NCI-H2107 (cell line): Measurements from ENCODE around the gene LDLRAD4.

ENCODE experiments used
- DNase-seq: peaks from one replicate; lab custom pipeline; 2025; lab: John Stamatoyannopoulos, UW

LDLRAD4 gene

DNA sequence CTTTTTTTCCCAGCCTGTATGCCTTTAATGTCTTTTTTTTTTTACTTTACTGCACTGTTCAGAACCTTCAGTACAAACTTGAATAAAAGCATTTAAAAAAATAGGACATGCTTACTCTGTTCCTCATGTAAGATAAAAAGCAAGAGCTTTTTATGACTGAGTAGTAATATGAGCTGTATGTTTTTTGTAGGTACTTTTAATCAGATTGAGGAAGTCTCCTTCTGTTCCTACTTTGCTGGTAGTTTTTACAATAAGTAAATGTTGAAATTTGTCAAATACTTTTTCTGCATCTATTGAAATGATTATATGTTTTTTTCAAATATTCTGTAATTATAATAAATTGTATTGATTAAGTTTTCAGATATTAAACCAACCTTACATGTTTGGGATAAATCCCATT is 318.0 kb downstream of the LDLRAD4 start:
- no peak for DNase-seq

DNA sequence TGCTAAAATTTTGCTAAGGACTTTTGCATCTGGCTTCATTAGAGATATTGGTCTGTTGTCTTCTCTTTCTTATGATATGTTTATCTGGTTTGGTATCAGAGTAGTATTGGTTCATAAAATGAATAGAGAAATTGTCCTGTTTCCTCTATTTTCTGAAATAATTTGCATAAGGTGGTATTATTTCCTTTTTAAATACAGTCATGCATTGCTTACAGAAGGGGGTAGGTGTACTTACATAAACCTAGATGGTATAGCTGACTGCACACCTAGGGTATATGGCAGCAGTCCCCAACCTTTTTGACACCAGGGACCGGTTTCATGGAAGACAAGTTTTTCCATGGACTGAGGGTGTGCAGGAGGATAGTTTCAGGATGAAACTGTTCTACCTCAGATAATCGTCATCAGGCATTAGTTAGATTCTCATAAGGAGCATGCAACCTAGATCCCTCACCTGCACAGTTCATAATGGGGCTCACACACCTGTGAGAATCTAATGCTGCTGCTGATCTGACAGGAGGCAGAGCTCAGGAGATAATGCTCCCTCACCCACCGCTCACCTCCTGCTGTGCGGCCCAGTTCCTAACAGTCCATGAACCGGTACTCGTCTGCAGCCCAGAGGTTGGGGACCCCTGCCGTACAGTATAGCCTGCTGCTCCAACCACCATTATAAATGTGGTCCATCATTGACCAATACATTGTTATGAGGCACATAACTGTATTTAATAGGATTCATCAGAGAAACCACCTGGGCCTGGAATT is 318.6 kb downstream of the LDLRAD4 start:
- DNase-seq = no peak

DNA sequence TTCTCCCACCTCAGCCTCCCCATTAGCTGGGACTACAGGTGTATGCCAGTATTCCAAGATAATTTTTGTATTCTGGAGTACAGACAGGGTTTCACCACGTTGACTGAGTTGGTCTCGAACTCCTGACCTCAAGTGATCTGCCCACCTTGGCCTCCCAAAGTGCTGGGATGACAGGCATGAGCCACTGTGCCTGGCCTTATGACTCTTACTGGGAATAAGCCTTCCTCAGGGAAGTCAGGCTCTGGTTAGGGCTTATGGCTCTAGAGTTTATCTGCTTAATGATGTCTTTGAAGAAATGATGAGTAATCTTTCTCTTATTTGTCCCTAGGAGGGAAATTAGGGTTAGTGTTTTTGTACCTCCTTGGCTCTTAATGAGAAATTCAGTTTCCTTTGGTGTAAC is 320.1 kb downstream of the LDLRAD4 start:
- DNase-seq = no peak

GRCh38 chr18:13539050-13539449 is 320.5 kb downstream of the LDLRAD4 start:
- DNase-seq = no peak

- no peak for DNase-seq
Observed at GRCh38 chr18:13539843-13540476, 321.4 kb downstream of the LDLRAD4 start.

GRCh38 chr18:13540477-13541182 is 322.1 kb downstream of the LDLRAD4 start:
- DNase-seq = no peak

DNA sequence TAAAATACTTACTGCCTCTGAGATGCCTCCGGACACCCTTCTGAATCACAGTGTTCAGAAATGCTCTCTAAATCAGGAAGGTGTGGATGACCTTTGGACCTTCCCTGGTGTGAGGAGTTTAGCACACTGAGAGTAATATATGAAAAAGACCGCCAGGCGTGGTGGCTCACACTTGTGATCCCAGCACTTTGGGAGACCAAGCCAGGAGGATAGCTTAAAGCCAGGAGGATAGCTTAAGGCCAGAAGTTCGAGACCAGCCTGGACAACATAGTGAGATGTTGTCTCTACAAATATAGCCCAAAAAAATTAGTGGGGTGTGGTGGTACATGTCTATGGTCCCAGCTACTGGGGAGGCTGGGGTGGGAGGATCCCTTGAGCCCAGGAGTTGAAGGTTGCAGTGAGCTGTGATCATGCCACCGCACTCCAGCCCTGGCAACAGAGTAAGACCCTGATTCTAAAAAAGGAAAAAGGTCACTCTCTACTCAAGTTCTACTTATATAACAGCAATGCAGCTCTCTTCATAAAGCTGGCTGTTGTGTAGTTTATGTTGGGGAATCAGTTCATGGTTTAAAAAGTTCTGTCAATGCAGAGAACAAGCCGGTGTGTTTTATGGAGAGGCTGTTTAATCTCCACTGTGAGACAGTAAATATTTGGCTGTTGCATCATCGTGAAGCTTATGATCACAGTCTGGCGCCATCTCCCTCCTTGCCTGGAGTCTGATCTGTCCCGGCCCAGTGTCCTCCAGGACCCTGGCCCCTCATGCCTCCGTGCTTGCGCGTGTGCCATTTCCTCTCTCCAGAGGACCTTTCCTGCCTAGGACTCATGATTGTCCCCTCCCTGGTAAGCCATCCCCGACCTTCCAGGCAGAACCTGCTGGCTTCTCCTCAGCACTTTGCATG is 323.3 kb downstream of the LDLRAD4 start:
- no peak for DNase-seq

GRCh38 chr18:13542520-13542847 is 323.9 kb downstream of the LDLRAD4 start:
- no peak for DNase-seq

DNA sequence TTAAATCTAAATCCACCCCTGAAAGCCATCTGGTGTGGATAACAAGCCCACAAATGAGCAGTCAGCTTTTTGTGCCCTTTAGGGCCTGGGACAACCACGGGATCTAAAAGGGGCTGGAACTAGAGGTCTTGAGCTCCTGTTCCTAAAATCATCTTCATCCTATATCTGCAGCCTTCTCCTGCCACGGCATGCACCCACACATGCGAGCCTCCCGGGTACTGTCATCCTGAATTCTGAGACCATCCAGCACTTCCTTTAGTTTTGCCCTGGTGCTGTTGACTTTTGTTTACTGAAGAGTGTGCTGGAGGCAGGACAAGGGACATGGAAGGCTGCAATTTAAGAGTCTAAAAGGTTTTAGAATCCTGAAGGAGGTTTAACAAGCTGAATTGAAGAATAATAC is 324.6 kb downstream of the LDLRAD4 start:
- DNase-seq = no peak

GRCh38 chr18:13543811-13544732 is 325.5 kb downstream of the LDLRAD4 start:
- DNase-seq = no peak

DNA sequence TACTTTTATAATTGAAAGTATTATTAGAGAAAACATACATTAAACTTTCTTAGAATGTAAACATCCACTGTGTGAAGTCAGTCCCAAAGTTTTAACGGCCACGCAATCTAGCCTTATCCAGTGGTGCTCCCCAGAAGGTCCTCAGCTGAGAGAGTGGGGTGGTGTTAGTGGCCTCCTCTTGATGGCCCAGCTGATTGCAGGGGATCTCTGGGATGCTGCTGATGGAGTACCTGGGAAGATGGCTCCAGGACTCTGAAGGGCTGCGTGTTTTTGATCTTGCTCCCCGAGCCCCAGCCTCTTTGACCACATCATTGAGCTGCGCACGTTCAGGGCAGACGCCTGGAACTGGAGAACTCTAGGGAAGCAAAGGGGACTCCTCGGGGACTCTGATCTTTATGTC is 326.4 kb downstream of the LDLRAD4 start:
- no peak for DNase-seq

- DNase-seq = no peak
Observed at GRCh38 chr18:13545514-13545913, 327.0 kb downstream of the LDLRAD4 start.

DNA sequence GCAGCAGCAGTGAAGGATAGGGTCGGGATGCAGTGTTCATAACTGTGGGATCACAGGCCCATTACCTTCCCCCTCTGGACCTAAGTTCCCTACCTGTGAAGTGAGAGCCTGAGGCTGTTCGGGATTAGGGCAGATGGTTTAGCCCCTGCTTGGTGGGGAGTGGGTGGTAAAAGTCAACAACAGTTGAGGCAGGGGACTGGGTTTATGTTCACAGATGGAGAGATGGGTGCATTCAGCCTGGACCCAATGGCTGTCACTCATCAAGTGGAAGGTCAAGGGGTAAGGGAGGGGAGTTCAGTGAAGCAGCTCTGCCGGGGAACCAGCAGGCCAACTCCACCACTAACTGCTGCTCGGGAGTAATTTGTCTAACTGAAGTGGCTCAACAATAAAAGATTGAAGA is 327.4 kb downstream of the LDLRAD4 start:
- no peak for DNase-seq

DNA sequence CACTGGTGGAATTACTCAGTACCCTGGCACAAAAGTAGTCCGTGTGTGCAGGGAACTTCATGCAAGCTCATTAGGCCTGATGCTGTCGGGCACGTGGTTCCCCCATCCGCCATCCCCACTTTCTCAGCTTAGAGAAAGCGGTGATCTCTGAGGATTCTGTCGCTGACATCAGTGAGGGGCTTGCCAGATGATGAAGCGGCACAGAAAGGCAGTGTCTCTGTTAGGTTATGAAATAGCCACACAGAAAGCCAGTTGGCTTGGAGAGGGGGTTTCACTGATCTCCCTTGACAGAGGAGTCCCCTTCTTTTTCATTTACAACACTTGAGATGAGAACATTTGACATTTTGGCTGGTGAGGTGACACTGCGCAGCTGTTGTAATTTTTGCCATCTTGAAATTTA is 328.1 kb downstream of the LDLRAD4 start:
- DNase-seq = no peak

DNA sequence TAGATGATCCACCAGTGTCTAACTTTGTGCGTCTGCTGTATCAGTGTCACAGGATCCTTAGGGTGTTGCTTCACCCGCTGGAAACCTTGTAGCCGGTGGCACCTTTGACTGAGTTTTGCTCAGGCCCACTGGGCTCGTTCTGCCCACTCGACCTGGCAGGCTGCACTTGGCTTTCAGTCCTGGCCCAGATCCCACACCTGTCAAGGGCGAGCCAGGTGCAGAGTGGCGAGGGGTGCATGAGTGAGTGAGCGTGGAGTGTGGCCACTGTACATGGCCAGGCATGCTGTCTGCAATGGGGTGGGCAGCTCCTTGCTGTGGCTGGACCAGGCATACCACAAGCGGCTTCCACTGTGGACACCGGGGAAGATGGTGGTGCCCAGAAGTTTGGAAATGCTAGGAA is 328.8 kb downstream of the LDLRAD4 start:
- DNase-seq = no peak

GRCh38 chr18:13548106-13548819 is 329.7 kb downstream of the LDLRAD4 start:
- no peak for DNase-seq

GRCh38 chr18:13548966-13549879 is 330.7 kb downstream of the LDLRAD4 start:
- no peak for DNase-seq

DNA sequence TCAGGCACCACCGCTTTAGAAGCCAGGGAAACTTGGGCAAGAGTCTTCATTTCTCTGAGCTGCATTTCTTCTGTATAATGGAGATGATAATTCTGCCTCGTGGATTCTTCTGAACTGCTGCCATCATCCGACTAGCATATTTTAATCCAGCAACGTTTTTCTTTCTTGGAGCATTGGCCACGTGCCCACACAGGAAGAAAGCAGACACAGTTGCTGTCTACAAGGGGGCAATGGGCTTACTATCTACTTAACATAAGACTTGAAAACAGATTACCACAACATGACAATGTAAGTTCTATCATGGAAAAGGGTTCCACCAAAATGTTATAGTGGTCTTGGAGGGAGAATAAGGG is 331.3 kb downstream of the LDLRAD4 start:
- DNase-seq = no peak
